ENCODE measurements around the gene HIPK1.

GRCh38 chr1:114009393-114009792 lies 80.3 kb downstream of the HIPK1 start:
- TF ChIP-seq CTCF (IDR thresholded peaks at IDR 0.05) = no peak
- TF ChIP-seq POLR2A (IDR thresholded peaks at IDR 0.05) = no peak
- TF ChIP-seq EP300 (IDR thresholded peaks at IDR 0.05) = no peak

All from suprapubic skin (tissue), 3 donors.